Middle frontal gyrus (tissue), 1 donor: ENCODE data around the gene MATN1.
A peak's percentile ranks its signal among the peaks of the same experiment; 100 is the strongest.

Experiments
- DNase-seq: peaks from one replicate; pipeline ENCODE4 v3.0.0-alpha.2; 2015; ENCODE audit warnings: low spot score; ENCODE audit errors: extremely low spot score

Gene MATN1

DNA sequence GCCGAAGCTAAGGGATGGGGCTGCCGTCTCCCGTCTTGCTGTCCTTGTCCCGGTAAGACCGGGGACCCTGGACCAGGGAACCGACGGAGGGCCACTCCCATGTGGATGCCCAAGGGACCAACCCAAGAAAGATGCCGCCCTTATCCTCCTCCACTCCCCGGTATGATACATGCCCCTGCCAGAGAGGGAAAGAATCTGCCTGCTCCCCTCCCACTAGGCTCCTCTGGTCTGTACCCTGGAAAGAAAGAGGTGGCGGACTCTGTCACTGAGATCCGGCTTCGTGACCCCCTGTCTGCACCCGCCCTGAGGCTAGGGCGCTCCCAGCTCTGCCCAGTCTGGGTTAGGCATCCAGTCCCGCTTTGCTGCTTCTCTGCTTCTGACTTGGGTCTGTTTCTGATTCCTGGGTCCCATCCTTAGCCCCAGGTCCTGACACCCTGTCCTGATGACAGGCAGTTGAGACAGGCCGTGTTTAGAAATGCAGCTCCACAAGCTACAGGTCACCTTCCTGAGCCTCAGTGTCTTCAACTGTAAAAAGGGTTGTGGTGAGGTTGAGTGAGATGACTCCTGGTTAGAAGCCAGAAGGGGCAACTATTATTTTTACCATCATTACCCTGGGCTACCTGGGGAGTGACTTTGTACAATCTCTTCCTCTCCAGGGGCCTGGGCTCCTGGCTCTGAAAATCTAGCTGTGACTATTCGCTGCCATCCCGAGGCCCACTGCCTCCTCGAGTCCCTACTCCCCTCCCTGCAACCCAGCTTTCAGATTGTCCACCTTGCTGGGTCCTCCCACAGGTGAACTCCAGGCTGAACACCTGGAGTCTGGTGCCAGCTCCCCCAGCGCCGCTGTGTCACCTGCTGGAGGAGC lies 3.7 kb downstream of the MATN1 start:
- no peak for DNase-seq

DNA sequence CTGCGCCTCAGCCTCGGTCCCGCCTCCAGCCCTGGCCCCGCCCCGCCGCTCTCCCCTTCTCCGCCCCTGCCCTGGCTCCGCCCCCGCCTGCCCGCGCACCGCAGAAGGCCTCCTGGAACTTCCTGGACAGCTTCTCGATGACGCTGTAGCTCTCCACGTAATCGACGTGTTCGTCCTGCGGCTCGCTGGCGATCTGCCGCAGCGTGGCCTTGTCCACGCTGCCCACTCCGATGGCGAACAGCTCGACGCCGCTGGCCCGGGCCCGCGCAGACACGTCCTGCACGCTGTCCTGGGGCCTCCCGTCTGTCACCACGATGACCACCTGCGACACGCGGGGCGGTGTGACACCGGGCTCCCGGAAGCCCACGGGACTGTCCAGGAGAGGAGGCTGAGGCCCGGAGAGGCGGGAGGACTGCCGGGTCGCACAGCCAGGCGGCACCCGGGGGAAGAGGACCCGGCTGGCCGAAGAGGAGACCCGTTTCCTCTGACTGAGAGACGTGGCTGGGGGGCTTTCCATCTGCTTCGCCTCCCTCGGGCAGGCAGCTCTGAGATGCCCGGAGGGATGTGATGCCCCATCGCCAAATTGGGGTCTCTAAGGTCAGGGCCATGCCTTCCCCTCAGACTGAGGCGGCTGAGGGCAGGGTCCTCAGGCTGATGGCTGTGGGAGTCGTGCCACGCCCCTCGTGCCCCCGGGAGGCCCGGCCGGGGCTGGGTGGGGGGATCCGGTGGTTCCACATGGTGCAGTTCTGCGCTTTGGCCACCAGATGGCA lies 4.6 kb downstream of the MATN1 start:
- DNase-seq: peak; percentile 91

DNA sequence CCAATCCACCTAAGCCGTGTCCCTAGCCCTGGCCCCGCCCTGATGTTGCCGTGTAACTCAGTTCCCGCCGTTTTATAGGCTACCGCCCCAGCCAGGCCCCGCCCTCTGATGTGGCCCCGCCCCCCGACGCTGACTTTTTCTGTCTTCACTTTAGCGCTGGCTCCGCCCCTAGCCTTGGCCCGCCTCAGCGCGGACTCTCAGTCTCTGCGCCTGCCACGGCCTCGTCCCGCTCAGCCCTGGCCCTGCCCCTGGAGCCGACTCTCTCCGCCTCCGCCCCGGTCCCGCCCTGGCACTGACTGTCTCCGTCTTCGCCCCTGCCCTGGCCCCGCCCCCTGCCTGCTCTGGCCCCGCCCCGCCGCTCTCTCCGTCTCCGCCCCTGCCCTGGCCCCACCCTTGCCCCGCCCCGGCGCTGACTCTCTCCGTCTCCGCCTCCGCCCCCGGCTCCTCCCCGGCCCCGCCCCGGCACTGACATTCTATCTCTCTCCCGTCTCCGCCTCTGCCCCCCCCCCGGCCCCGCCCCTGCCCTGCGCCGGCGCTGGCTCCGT lies 5.2 kb downstream of the MATN1 start:
- peak; percentile 92 for DNase-seq

DNA sequence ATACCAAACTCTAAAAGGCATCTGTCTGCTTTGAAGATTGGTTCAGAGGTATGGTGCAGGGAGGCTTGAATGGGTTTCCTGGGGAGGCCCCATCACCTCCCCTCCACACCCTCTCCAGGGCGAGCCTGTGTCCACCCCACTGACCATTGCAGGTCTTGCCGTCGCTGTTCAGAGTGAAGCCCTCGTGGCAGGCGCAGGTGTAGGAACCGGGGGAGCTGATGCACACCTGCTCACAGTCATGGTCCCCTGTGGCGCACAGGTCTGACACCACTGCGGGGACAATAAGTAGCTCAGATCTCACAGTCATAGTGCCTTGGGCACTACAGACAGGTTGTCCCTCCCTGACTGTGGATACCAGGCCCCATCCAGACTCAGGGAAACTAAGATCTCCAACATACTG lies 6.7 kb downstream of the MATN1 start:
- DNase-seq: no peak

DNA sequence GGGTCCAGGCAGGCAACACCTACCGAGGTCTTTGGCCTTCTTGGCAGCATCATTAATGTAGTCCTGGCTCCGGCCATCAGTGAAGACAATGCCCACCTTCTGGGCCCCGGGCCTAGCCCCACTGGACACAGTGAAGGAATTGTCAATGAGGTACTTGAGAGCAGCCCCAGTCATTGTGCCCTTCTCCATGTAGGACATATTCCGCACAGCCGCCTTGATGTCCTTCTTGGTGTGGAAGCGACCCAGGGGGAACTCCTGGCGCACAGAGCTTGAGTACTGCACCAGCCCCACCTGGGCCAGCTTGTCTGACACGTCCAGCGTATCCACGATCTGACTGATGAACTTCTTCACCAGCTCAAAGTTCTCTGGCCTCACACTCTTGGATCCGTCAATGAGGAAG lies 7.5 kb downstream of the MATN1 start:
- DNase-seq: no peak

DNA sequence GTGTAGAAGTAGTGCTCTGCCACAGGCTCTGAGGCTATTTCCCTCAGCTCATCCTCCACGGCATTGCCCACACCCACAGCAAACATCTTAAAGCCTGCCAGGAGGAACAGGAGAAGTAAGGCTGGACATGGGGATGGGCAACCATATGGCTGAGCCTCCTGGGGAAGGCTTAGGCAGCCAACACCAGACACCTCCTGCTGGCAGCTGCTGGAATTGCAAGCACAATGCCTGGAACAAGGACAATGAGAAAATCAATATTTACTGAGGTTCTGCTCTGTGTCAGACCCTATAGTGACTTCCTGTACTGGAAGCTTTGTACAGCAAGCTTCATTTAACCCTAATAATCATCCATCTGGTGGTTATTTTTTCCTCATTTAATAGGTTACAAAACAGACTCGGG lies 8.2 kb downstream of the MATN1 start:
- no peak for DNase-seq

DNA sequence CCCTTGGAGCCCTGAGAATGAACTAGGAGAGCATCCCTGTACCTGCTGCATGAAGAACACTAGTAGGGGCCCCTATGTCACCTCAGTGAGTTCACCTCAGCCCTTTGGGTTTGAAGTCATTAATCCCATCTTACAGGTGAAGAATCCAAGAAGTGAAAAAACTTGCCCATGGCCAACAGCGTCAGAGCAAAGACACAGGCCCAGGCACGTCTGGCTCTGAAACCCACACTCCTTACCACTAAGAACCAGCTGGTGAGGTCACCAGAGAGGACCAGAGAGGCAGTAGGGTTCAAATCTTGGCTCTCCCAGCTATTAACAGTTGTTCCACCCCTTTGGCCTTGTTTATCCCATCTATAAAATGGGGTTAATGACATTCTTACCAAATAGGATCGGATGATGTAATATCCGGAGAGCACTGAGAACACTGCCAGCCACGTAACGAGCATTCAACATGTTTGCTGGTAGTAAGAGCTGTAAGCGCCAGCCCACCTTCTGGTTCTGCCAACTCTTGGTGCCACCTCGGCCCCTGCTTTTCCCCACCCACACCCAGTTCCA lies 8.8 kb downstream of the MATN1 start:
- DNase-seq: no peak

DNA sequence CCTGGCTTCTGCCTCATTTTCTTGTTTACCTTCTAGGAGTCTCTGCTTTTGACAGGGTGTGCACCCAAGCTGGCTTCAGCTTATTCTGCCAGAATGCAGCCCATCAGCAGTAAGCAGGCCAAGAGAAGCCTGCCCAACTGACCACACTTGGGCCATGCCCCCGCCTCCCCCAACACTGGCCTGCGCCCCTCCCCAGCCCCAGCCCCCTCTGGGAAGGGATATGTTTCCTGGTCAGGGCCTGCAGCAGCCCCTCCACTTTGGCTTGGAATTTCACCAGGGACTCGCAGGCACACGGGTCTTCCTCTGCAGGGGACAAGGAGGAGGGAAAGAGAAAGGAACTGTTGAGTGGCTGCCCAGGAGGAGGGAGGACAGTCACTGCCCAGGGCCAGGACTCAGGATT lies 9.4 kb downstream of the MATN1 start:
- no peak for DNase-seq

DNA sequence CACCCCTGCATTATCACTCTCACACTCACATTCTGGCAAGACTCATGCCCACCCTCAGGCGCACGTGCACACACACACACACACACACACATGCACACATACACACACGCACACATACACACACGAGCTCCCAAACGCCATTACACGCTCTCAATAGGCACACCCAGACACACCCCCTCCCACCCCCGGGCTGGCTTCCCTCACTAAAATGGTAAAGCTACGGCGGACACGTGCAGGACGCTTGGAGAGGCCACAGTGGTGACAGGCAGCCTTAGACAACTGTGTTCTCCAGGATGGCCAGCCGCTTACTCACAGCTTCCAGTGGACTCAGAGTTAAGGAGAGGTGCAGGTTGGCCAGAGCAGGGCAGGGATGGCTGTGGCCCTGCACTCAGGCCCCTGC lies 10.1 kb downstream of the MATN1 start:
- DNase-seq: no peak

DNA sequence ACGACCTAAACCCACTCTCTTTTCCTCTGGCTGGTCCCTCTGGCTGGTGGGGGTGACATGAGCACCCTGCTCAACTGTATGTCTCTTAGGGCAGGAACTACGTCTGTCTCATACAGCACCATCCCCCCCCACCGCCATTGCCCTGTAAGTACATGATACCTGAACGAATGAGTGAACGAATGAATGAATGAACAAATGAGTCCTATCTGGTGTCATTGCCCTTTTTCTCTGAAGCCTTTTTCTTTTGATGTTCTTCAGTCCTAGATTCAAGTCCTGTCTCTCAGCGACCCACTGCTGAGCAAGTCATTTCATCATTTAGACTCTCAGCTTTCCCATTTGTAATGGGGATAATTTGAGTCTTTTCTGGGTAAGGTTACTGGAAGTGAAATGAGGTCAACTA lies 10.8 kb downstream of the MATN1 start:
- no peak for DNase-seq

DNA sequence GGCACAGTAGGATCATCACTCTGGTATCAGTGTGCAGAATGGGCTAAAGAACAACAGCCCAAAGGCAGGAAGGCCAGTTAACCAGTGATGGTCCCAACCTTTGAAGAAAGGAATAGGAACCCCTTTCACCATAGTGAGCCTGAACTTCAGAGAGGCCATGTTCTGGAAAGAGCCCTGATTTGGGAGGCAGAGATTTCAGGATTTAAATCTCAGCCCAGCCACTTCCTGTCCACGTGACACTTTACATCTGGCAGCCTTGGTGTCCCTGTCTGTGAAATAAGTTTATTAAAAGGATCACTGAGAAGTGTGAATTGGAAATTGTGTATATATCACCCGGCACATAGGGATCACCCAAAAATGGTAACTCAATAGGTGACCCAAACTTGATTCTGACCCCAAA lies 13.0 kb downstream of the MATN1 start:
- no peak for DNase-seq

DNA sequence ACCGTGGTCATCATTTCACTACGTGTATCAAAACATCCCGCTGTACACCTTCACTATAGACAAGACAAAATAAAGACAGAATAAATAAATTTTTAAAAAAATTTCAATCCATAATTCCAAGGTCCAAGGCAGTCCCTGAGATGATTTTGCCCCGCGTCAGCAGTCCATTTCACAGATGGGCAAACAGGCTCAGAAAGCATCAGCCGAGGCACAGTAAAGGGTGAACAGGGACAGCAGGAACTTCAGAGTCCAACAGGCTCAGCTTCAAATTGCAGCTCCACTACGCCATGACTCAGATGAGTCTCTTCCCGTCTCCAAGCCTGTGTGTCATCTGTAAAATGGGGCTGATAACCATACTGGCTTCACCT lies 15.0 kb downstream of the MATN1 start:
- DNase-seq: no peak

DNA sequence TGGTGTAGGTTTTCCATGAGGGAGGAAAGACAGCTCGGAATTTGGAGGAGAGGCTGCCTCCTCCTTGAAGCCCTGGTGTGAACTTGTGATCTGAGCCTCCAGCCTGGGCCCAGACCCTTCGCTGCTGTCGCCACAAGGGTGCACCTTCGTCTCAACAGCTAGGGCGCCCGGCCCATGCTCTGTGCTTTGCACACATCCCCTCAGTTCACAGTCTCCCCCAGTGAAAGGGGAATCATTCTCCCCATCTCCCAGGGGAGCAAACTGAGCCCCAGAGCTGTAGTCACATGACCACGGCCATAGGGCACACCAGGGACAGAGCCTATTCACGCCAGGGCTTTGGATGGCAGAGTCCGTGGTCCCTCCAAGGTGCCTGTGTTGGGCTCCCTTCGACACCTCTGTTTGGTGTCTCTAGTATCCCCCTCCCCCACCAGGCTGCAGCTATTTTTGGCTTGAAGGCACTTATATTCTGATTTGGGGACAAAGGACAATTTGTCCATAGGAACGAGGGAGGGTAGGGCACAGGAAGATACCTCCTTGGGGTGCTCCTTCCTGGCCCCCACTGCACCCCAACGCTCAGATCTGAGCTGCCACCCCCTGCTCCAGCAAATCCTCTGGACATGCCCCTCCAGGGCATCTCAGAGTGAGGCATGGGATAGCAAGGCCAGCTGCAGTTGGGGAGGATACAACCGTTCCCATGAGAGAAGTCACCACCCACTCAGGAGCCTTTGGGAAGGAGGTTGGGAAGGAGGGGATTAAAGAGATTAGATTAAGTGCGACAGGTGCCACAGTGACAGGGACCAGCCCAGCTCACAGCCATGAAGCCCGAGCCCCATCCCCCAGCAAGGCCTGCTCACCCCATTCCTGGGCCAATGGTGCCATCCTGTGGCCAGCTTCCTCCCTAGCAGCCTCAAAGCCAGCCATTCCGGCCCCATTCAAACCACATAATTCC lies 15.7 kb downstream of the MATN1 start:
- peak; percentile 70 for DNase-seq

DNA sequence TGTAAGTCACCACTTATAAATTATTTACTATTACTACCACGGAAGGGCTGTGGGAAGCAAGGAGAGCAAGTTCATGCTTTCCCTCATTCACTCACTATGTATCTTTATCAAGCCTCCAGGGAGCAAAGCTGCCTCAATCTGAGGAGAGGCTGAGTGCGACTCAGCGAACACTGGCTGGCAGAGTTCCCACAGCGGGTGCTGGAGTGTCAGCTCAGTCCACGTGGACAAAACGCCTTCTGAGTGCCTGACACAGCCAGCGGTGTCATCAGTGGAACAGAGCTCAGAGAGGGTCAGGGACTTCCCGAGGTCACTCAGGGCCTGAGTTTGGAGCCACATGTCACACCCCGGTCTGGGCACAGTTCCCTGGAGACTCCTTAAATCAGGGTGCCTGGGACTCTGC lies 16.9 kb downstream of the MATN1 start:
- no peak for DNase-seq

DNA sequence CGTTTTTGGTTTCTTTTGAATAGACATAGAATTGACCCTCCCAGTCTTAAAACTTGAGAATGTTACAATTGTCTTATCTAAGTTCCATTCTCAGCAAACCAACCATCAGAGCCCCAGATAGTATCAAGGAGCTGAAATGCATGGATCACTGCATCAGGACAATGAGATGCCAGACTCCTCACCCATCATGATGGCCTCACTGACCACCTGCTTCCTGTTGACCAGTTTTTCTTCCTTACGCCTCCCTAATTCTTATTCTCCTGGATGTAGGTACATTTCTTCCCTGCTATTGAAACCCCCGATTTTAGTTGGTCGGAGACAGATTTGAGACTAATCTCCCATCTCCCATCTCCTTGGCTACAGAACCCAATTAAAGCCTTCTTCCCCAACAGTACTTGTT lies 17.7 kb downstream of the MATN1 start:
- no peak for DNase-seq

DNA sequence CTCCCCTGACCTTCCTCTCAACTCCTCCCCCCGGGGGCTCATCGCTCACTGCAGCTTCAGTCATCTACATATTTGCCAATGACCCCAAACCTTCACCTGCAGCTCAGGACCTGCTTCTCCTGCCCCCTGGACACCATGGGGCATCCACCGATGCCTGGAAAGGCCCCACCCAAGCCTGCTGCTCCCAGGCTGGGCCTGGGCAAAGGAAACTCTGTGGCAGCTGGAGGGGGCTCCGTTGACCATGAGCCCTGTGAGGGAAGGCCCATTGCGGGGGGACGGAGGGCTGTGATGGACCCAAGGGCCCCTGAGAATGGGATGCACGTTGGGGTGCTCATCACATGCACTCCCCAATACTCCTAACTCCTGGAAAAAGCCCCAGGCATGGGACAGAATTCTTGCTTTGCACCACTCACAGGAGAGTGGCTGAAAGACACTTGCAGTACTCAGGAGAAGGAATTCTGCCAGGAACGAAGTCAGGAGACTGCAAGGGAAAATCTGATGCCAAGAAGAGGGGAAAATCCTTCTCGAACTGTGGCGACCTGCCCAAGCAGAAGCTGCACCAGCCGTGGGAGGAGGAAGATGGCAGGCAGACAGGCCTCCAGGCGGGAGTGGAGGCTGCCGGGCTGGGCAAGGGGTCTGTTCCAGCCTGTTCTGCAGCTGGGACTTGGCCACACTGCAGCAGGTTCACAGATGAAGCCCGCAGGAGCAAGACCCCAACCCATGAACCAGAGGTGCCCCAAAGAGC lies 18.4 kb downstream of the MATN1 start:
- peak; percentile 38 for DNase-seq

DNA sequence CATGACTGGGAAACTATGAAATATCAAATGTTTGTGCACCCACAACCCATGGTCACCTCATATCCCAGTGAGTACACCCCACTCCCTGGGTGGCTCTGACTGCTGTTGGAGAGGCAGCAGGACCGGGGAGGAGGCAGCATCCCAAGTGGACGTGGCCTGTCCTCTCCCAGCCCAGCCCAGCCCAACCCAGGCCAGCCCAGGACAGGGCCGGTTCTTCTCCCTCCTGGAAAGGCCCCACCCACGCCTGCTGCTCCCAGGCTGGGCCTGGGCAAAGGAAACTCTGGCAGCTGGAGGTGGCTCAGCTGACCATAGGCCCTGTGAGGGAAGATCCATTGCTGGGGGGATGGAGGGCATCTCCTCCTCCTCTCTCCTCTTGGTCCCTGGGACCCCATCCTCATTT lies 19.1 kb downstream of the MATN1 start:
- no peak for DNase-seq

DNA sequence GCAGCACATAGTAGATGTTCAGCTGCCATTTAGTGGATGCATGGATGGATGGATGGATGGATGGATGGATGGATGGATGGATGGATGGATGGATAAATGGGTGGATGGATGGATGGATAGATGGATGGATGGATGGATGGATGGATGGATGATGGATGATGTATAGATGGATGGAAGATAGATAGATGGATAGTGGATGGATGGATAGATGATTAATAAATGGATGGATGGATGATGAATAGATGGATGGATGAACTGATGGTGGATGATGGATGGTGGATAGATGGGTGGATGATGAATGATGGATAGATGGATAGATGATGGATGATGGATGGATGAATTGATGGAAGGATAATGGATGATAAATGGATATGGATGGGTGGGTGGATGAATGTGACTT lies 20.6 kb downstream of the MATN1 start:
- no peak for DNase-seq

DNA sequence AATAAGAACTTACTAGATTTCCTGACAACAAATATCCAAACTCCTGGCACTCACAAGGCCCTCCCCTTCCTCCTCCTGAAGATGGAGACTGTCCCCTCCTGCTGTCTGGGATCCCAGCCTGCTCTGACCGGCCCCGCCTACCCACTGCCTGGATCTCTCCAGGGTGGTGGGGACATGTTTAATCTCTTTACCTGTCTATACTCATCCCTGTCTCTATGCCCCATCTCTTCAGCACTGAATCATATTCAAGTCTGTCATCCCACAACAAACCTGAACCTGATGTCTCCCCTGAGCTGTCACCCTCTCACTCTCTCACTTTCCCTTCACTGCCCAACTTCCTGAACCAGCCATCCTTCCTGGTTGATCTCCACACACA lies 22.1 kb downstream of the MATN1 start:
- DNase-seq: no peak

DNA sequence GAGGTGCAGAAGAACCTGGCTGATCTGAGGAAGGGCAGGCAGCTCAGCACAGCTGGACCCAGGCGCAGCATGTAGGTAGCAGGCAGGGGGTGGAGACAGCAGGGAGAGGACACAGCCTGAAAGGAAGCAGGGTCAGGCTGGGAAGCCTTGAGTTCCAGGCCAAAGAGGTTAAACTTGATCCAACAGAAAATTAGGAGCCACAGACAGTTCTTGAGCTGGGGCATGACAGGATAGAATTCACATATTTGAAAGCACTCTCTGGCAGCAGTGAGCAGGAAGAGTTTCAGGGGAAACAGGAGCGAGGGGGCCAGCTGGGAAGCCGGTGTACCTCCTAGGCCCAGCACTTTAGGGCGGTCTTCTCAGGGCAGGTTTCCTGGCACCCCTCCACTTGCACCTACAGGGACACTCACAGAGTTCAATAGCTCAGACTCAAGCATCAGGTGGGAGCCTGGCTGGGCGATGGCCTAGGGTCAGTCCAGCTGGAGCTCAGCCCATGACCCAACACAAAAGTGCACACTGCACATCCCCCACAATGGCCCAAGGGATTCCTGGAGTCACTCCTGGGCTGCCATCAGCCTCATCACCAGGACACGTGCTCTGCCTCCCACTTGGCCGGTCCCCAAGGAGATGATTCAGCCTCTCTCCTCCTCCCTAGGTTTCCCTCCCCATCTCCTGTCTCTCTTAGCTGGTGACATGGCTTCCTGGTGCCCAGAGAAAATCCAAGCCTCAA lies 22.7 kb downstream of the MATN1 start:
- no peak for DNase-seq
